Vagina (tissue), 2 donors: ENCODE measurements around the gene RAPGEF5. TPM values are rescaled to one million over a fixed set of nuclear protein-coding genes. Genes with fewer than 3 reads are reported as not detected.

Source experiments
- DNase-seq, 2 donors: peaks; one replicate each; pipeline ENCODE4 v3.0.0-alpha.2; 2017; ENCODE audit errors: extremely low spot score in 2 of 2
- H3K27ac ChIP-seq: fragments of 200-600 bp; sonication (generic); one replicate; pipeline ENCODE4 v1.5.1; 2019
- H3K27me3 ChIP-seq: fragments of 200-600 bp; sonication (generic); one replicate; pipeline ENCODE4 v1.5.1; 2019
- H3K36me3 ChIP-seq, 2 donors: fragments of 200-600 bp; sonication (generic); one replicate each; pipeline ENCODE4 v1.5.1; 2017 to 2019
- H3K4me1 ChIP-seq: fragments of 200-600 bp; sonication (generic); one replicate; pipeline ENCODE4 v1.5.1; 2019
- H3K4me3 ChIP-seq, 2 donors: fragments of 200-600 bp; sonication (generic); 1 replicate in 1 of 2; 2 replicates in 1 of 2; pipeline ENCODE4 v1.5.1; 2016 to 2019
- H3K9me3 ChIP-seq: fragments of 200-600 bp; sonication (generic); one replicate; pipeline ENCODE4 v1.5.1; 2019
- POLR2A ChIP-seq, 2 donors: fragments of 450-650 bp; IDR thresholded peaks; one replicate each; pipeline ENCODE4 v1.6.1; 2017; ENCODE audit warnings: antibody characterized with exemption in 2 of 2, mild to moderate bottlenecking in 2 of 2, moderate library complexity in 2 of 2
- POLR2AphosphoS5 ChIP-seq, 2 donors: sonication (generic); formaldehyde crosslinking; IDR thresholded peaks; one replicate each; pipeline ENCODE4 v1.9.0; 2017; ENCODE audit warnings: antibody characterized with exemption in 2 of 2, mild to moderate bottlenecking in 2 of 2, low read depth in 1 of 2; ENCODE audit not compliant: insufficient read depth in 1 of 2
- intact Hi-C: fragments of 100-400 bp; cut with DNase I; formaldehyde crosslinking; loops from one replicate; pipeline ENCODE4 v1.15.1; 2023
- total RNA-seq: library from RNA; depleted of rRNA; stranded (reverse); fragments of >200 nt; gene quantifications from one replicate; pipeline ENCODE4 v1.2.3, GENCODE V29; 2016
- TF ChIP-seq, protein P1 (sequence below), 3 experiments: fragments of 450-650 bp in 2 of 3; fragments of 200-600 bp in 1 of 3; sonication (generic) in 1 of 3; IDR thresholded peaks; one replicate each; pipeline ENCODE4 v1.5.1; 2017 to 2019; ENCODE audit warnings: antibody characterized with exemption in 3 of 3, mild to moderate bottlenecking in 2 of 3, moderate library complexity in 2 of 3

The RAPGEF5 gene
- total RNA-seq, 1 donor from 2014 or later, result 68.0 TPM

DNA sequence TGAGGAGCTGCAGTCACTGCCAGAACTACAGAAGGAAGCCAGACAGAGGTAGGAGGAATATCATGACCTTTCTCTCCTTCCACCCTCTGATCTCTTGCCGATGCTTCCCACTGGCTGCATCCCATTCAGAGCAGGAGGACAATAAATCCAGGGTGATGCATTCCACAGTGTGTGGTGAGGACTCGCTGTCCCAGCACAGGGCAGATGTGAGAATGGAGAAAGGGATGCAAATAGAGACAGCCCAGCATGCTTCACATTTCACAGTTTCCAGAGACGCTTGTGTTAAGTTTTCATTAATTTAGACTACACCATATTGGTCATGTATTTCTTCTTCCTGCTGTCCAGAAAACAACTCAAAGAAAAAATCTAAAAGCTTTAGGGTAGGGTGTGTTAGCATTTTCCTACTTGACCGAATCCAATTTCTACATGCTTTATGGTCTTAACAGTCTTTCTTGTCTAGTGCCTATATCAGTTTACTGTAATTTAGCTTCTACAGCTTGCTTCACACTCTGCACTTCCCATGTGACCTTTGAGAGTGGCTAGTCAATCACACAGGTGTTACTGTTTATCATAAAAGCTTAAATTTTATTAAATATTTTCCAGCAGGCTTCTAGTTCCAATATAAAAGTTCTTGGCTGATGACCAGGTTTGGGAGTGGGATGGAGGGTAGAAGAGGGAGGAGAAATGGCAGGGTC lies 155.6 kb downstream of the RAPGEF5 start:
- Histone ChIP-seq H3K27ac (no peak overlapping the region), H3K4me3 (no peak overlapping the region), H3K9me3 (no peaks in the 10 kb centered on the region), H3K27me3 (no peaks in the 10 kb centered on the region), H3K36me3 (no peaks in the 10 kb centered on the region), H3K4me1 (peaks cover 15% of the 10 kb centered on the region)
- DNase-seq, result no peak
- intact Hi-C loops, result no loop called here
- no peak for TF ChIP-seq POLR2A (IDR thresholded peaks at IDR 0.05)
- TF ChIP-seq, protein P1, sequence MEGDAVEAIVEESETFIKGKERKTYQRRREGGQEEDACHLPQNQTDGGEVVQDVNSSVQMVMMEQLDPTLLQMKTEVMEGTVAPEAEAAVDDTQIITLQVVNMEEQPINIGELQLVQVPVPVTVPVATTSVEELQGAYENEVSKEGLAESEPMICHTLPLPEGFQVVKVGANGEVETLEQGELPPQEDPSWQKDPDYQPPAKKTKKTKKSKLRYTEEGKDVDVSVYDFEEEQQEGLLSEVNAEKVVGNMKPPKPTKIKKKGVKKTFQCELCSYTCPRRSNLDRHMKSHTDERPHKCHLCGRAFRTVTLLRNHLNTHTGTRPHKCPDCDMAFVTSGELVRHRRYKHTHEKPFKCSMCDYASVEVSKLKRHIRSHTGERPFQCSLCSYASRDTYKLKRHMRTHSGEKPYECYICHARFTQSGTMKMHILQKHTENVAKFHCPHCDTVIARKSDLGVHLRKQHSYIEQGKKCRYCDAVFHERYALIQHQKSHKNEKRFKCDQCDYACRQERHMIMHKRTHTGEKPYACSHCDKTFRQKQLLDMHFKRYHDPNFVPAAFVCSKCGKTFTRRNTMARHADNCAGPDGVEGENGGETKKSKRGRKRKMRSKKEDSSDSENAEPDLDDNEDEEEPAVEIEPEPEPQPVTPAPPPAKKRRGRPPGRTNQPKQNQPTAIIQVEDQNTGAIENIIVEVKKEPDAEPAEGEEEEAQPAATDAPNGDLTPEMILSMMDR (IDR thresholded peaks at IDR 0.05), result no peak
- no peak for TF ChIP-seq POLR2AphosphoS5 (IDR thresholded peaks at IDR 0.05; ENCODE audit: insufficient read depth in 1 of 2, low read depth in 1 of 2)

DNA sequence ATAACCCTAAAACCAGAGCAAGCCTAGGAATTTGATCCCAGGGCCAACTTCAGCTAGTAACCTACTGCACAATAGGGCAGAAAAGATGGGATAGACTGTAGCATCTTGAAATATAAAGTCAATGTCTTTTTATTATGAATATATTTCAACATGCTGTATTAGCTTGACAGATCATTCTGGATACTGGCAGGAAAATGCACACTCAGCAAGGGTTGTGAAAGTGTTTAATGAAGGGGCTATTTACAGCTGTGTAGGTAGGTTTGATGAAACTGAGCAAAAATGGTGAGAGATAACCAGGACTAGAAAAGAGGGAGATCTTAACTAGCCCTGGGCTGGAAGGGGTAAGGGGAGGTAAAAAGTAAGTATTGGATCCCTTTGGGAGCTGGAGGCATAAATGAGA lies 156.2 kb downstream of the RAPGEF5 start:
- Histone ChIP-seq H3K4me1 (peaks cover 14% of the 10 kb centered on the region), H3K27me3 (no peaks in the 10 kb centered on the region), H3K4me3 (no peak overlapping the region), H3K27ac (no peak overlapping the region), H3K9me3 (no peaks in the 10 kb centered on the region), H3K36me3 (no peaks in the 10 kb centered on the region)
- intact Hi-C loops, result no loop called here
- DNase-seq, result no peak
- TF ChIP-seq, protein P1 (IDR thresholded peaks at IDR 0.05), result no peak
- no peak for TF ChIP-seq POLR2AphosphoS5 (IDR thresholded peaks at IDR 0.05; ENCODE audit: insufficient read depth in 1 of 2, low read depth in 1 of 2)
- no peak for TF ChIP-seq POLR2A (IDR thresholded peaks at IDR 0.05)

DNA sequence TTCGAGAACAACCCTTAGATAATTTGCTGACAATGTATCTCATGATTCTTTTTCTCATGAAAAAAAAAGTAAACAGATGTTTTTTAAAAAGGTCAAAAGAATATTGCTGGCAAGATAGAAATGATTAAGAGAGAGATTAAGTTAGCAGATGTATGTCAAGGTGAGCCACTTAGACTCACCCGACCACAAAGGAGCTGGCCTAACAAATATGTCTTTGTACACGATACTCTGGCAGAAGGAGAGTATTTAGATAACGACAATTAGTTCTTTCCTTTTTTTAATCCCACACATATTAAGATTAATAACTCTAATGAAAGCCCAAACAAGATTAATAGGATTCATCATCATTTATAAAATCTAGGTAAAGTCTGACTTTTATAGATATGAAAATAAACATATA lies 156.7 kb downstream of the RAPGEF5 start:
- H3K9me3 ChIP-seq, result no peaks in the 10 kb centered on the region
- peaks cover 8% of the 10 kb centered on the region for H3K4me1 ChIP-seq
- DNase-seq, result no peak
- H3K4me3 ChIP-seq, result no peak overlapping the region
- intact Hi-C loops, result no loop called here
- no peaks in the 10 kb centered on the region for H3K36me3 ChIP-seq
- TF ChIP-seq POLR2A (IDR thresholded peaks at IDR 0.05), result no peak
- TF ChIP-seq POLR2AphosphoS5 (IDR thresholded peaks at IDR 0.05; ENCODE audit: insufficient read depth in 1 of 2, low read depth in 1 of 2), result no peak
- no peak overlapping the region for H3K27ac ChIP-seq
- H3K27me3 ChIP-seq, result no peaks in the 10 kb centered on the region

DNA sequence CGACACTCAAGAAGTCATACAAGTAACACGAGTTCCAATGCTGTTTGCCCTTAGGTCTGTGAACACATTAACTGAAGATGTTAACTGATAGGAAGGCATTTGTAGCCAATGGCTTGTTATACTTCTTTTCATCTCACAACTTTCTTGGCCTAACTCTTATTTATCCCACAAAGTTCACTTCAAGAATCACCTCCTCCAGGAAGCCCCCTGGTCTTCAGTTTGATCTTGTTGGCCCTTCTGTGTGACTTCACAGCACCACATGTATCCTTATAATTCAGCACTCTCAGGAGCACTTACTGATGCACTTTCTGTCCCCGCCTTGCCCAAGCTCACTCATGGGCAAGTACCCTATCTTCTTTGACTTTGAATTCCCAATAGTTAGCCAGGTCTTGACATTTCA lies 159.6 kb downstream of the RAPGEF5 start:
- DNase-seq, result no peak
- Histone ChIP-seq H3K27me3 (no peaks in the 10 kb centered on the region), H3K36me3 (no peaks in the 10 kb centered on the region), H3K4me1 (peaks cover 12% of the 10 kb centered on the region), H3K9me3 (no peaks in the 10 kb centered on the region), H3K27ac (no peak overlapping the region), H3K4me3 (no peak overlapping the region)
- intact Hi-C loops, result no loop called here
- TF ChIP-seq, protein P1 (IDR thresholded peaks at IDR 0.05), result no peak
- TF ChIP-seq POLR2AphosphoS5 (IDR thresholded peaks at IDR 0.05; ENCODE audit: insufficient read depth in 1 of 2, low read depth in 1 of 2) (no peak), POLR2A (IDR thresholded peaks at IDR 0.05) (no peak)

DNA sequence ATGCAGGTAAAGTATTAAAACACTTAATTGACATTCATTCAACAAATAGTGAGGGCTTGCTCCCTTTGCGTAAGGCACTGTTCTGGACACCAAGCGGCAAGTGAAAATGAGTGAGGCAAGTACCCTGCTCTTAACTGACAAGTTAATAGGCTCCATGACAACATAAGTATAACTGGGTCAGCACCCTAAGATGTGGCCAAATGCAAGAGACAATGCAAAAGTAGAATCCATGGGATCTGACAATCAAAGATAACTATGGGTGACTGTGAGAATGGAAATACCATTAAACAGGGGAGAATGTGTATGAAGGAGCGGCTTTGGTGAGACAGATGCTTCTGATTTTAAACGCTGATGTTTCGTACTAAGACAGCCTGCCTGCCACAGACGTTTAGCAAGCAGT lies 160.5 kb downstream of the RAPGEF5 start:
- H3K27me3 ChIP-seq, result no peaks in the 10 kb centered on the region
- no peaks in the 10 kb centered on the region for H3K36me3 ChIP-seq
- H3K9me3 ChIP-seq, result no peaks in the 10 kb centered on the region
- peaks cover 12% of the 10 kb centered on the region for H3K4me1 ChIP-seq
- no peak overlapping the region for H3K4me3 ChIP-seq
- TF ChIP-seq POLR2AphosphoS5 (IDR thresholded peaks at IDR 0.05; ENCODE audit: insufficient read depth in 1 of 2, low read depth in 1 of 2) (no peak), POLR2A (IDR thresholded peaks at IDR 0.05) (no peak)
- TF ChIP-seq, protein P1 (IDR thresholded peaks at IDR 0.05), result no peak
- H3K27ac ChIP-seq, result no peak overlapping the region
- no peak for DNase-seq
- intact Hi-C loops, result no loop called here
